AG09319 (cell line): ENCODE data around the gene AKAP13.
"Not testable (repeated sequence)": the region's sequence is repeated elsewhere in the genome, so short reads cannot be mapped to it uniquely, and the experiment has no call there.

Experiments
- DNase-seq: peaks from one replicate; pipeline ENCODE4 v3.0.0-alpha.2; 2010; ENCODE audit warnings: low read depth; ENCODE audit errors: extremely low read depth
- TF ChIP-seq, protein P1 (sequence below): IDR thresholded peaks from 2 replicates; pipeline ENCODE4 v1.5.1; 2011; ENCODE audit warnings: low read depth, mild to moderate bottlenecking, inconsistent platforms, low read length, moderate library complexity

Gene AKAP13

DNA sequence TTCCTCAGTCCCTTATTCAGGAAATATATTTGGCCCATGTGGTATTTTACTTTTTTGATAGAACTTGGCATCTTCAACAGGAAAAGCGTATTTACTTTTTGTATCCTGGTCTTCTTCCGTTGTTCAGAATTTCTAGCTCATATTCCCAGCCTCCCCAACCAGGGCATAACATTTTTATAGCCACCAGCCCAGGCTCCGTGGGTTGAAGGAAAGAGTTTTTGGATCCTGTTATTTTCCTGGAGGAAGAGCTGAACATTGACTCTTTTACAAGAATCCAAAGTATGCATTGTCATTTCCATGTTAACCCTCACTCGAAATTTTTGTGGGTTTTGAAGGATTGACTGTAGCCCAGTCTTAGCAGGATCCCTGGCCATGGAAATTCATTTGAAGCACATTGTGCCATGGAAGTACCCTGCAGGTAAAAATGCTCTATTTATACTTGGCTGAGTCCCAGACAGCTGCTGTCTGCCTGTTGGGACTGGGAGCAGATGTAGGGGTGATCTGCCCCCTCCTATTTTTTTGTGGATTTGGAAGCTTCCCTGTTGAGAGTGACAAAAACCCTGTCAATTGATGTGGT is 98.8 kb downstream of the AKAP13 start:
- DNase-seq, result no peak
- TF ChIP-seq, protein P1, sequence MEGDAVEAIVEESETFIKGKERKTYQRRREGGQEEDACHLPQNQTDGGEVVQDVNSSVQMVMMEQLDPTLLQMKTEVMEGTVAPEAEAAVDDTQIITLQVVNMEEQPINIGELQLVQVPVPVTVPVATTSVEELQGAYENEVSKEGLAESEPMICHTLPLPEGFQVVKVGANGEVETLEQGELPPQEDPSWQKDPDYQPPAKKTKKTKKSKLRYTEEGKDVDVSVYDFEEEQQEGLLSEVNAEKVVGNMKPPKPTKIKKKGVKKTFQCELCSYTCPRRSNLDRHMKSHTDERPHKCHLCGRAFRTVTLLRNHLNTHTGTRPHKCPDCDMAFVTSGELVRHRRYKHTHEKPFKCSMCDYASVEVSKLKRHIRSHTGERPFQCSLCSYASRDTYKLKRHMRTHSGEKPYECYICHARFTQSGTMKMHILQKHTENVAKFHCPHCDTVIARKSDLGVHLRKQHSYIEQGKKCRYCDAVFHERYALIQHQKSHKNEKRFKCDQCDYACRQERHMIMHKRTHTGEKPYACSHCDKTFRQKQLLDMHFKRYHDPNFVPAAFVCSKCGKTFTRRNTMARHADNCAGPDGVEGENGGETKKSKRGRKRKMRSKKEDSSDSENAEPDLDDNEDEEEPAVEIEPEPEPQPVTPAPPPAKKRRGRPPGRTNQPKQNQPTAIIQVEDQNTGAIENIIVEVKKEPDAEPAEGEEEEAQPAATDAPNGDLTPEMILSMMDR, result no peak

DNA sequence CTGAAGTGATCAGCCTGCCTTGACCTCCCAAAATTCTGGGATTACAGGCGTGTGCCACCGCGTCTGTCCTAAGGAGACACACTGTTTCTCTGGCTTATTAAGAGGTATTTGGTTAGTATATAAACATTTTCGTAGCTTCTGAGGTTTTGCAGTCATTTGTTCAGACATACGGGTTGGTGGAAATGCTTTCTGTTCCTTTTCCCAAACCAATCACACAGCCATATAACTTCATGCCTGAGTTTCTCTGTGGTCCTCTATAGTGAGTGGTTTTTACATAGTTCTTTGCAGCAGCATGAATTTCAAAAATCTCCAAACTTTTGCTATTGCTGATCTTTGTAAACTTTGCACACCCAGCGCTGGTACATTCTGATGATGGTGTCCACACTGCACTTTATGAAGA is 100.5 kb downstream of the AKAP13 start:
- no peak for DNase-seq
- TF ChIP-seq, protein P1, result no peak

DNA sequence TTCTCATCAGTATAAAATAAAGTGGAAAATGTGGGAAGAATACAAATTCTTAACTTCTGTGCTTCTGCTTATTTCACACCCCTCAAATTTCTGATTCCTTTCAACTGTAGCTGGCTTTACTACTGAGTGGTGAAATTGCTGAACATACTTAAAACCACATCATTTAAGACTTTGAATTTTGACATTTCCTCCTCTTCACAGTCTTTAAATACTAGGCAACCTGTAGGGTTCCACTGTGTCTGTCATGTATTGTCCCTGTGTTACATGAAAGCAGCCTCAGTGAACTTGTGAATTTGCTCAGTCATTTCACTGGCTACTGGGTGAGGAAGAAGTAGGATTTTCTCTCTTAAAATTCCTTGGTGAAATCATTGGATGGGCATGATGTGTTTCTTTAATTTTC is 101.1 kb downstream of the AKAP13 start:
- DNase-seq, result not testable (repeated sequence)

DNA sequence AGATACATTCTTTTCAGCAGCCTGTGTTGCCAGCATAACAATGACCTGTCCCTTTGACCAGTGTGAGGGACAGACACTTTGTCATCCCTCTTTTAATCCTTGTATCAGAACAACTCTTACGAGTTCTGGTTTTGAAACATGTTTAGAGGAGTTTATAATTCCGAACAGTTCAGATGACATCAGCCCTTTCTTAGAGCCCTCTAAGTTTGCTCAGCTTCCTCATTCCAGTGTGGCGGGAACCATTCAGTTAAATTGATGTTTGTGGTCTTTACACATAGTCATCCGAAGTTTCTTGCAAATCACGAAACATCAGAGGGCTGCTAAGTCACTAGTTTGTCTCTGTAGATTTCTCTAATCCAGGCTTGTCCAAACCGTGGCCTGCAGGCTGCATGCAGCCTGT is 102.5 kb downstream of the AKAP13 start:
- peak; percentile 54 for DNase-seq

DNA sequence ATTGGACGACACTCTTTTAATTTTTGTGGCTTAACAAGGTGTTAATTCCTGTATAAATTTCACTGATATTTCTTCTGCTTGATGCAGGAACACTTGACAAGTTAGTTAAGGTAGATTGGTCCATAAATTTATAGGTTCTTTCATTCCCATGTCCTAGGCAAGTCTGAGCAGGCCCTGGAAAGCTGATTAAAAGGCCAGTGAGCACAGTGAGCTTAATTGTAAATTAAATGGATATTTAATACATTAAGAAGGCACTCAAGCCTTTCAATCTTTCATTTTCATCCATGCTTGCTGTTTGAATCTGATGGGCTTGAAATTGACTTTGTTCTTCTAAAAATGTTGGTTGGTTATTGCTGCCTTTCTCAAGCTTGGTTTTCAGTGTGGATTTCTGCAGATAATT is 103.6 kb downstream of the AKAP13 start:
- not testable (repeated sequence) for DNase-seq

More for the DNA sequence above, 102.5 kb downstream of the AKAP13 start:
- TF ChIP-seq, protein P1, result no peak

DNA sequence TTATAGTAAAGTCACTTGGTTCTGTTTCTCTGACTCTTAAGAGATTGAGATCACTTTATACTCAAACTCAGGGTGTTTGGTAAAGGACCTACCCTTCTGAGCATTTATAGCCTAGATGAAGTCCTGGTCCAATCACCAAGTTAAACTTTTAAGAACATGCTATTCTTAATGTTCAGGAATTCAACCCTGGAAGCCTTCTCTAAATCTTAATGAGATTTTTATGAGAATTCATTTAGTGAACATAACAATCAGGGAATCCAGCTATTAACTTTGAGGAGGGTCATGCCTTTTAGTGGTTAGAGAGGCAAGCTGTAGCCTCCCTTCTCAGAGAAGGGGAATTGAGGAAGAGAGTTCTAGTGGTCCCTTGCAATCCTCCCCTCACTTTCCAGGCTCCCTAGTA is 104.5 kb downstream of the AKAP13 start:
- not testable (repeated sequence) for DNase-seq

DNA sequence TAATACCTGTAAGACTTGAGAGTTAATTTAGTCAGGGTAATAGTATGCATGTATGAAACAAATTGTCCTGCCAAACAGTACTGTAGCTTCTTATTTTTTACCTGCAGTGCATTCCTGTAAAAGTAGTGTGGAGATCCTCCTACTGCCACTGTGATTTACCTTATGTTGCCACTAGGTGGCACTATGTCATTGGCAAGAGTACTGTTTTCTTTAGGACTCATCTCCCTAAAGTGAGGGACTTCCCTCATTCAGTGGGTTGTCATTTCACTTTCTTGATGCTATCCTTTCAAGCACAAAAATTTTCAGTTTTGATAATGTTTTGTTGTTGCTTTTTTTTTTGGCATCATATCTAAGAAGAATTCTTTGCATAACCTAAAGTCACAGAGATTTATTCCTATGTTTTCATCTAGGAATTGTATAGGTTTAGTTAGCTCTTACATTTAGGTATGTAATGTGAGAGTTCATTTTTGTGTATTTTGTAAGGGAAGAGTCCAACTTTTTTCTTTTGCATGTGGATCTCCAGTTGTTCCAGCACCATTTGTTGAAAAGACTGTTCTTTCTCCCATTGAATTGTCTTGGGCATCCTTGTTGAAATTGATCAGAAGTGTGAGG is 105.7 kb downstream of the AKAP13 start:
- peak; percentile 31 for DNase-seq
- TF ChIP-seq, protein P1, result peak; percentile 64

DNA sequence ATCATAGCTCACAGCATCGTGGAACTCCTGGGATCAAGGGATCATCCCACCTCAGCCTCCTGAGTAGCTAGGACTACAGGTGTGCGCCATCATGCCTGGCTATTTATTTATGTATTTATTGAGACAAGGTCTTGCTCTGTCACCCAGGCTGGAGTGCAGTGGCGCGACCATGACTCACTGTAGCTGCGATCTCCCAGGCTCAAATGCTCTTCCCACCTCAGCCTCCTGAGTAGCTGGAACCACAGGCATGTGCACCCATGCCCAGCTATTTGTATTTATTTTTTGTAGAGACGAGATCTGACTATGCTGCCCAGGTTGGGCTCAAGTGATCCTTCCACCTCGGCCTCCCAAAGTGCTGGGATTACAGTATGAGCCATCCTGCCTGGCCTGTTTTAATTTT is 107.4 kb downstream of the AKAP13 start:
- DNase-seq, result not testable (repeated sequence)

DNA sequence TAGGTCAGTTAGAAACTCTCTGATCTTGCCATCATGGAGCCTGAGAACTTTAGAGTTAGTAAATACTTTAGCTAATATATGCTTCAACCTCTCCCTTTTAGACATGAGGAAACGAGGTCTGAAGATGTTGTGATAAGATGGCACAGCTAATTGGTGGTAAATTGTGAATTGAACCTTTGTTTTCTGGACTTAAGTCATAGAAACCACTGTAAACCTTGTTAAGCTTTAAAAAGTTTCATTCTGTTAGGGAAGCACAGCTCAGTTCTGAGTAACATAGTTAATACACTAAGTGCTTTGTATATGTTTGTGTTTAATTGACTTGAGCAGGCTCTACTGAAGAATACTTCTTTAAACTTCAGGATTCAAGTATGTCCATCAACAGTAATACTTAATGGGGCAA is 108.6 kb downstream of the AKAP13 start:
- DNase-seq, result no peak
- TF ChIP-seq, protein P1, result no peak
